Right atrium auricular region (tissue), 2 donors: ENCODE results near the gene EML5. TPM values are rescaled to one million over a fixed set of nuclear protein-coding genes. Genes with fewer than 3 reads are reported as not detected.

ENCODE experiments used
- DNase-seq: peaks from one replicate; pipeline ENCODE4 v3.0.0-alpha.2; 2019; ENCODE audit warnings: low spot score
- H3K27ac ChIP-seq, 2 donors: fragments of 200-600 bp; sonication (generic); 1 replicate in 1 of 2; 2 replicates in 1 of 2; pipeline ENCODE4 v1.5.1; 2016 to 2019
- H3K27me3 ChIP-seq, 2 donors: fragments of 200-600 bp; sonication (generic); one replicate each; pipeline versions ENCODE4 v1.5.1 to v1.6.0; 2017 to 2019
- H3K36me3 ChIP-seq: fragments of 200-600 bp; sonication (generic); one replicate; pipeline ENCODE4 v1.5.1; 2016
- H3K4me1 ChIP-seq, 2 donors: fragments of 200-600 bp; sonication (generic); one replicate each; pipeline versions ENCODE4 v1.5.1 to v1.6.0; 2017 to 2019
- H3K4me3 ChIP-seq, 2 donors: fragments of 200-600 bp; sonication (generic); 1 replicate in 1 of 2; 2 replicates in 1 of 2; pipeline ENCODE4 v1.5.1; 2017 to 2019; ENCODE audit warnings: mild to moderate bottlenecking in 1 of 2, moderate library complexity in 1 of 2
- H3K9me3 ChIP-seq, 2 donors: fragments of 200-600 bp; sonication (generic); one replicate each; pipeline ENCODE4 v1.5.1; 2019
- CTCF ChIP-seq, 2 donors: fragments of 200-600 bp; sonication (generic); IDR thresholded peaks; one replicate each; pipeline ENCODE4 v1.5.1; 2019; ENCODE audit warnings: antibody characterized with exemption in 2 of 2
- total RNA-seq, 2 donors: library from RNA; depleted of rRNA; stranded (reverse); fragments of >200 nt; gene quantifications; one replicate each; pipeline ENCODE4 v1.1.0, GENCODE V29; 2016

The EML5 gene
- total RNA-seq, 2 donors from 2014 or later: 0.11 to 0.75 TPM

- no peak for TF ChIP-seq CTCF (IDR thresholded peaks at IDR 0.05)
- no peaks in the 10 kb centered on the region for H3K9me3 ChIP-seq
These were observed 17.2 kb downstream of the EML5 start for GRCh38 chr14:88775532-88775931.

GRCh38 chr14:88770736-88771135, 22.0 kb downstream of the EML5 start:
- no peak for DNase-seq
- Histone ChIP-seq H3K9me3 (peaks cover 5 to 13% of the 10 kb centered on the region in 2 donors), H3K4me1 (no peaks in the 10 kb centered on the region), H3K4me3 (no peak overlapping the region), H3K27ac (no peak overlapping the region), H3K36me3 (no peaks in the 10 kb centered on the region), H3K27me3 (no peaks in the 10 kb centered on the region)
- TF ChIP-seq CTCF (IDR thresholded peaks at IDR 0.05): no peak

More at GRCh38 chr14:88775532-88775931, 17.2 kb downstream of the EML5 start:
- DNase-seq: no peak
- H3K36me3 ChIP-seq: no peaks in the 10 kb centered on the region
- no peaks in the 10 kb centered on the region for H3K4me1 ChIP-seq
- H3K4me3 ChIP-seq: no peak overlapping the region
- no peaks in the 10 kb centered on the region for H3K27me3 ChIP-seq
- H3K27ac ChIP-seq: no peak overlapping the region

- Histone ChIP-seq H3K36me3 (no peaks in the 10 kb centered on the region), H3K4me1 (no peaks in the 10 kb centered on the region), H3K27ac (no peak overlapping the region), H3K27me3 (no peaks in the 10 kb centered on the region), H3K9me3 (peaks cover 5 to 13% of the 10 kb centered on the region in 2 donors), H3K4me3 (no peak overlapping the region)
- DNase-seq: no peak
- no peak for TF ChIP-seq CTCF (IDR thresholded peaks at IDR 0.05)
These were observed 27.6 kb downstream of the EML5 start for GRCh38 chr14:88765130-88765529.

GRCh38 chr14:88753873-88754272, 38.9 kb downstream of the EML5 start:
- no peak overlapping the region for H3K27ac ChIP-seq
- no peak for DNase-seq
- H3K9me3 ChIP-seq: no peaks in the 10 kb centered on the region
- H3K4me1 ChIP-seq: no peaks in the 10 kb centered on the region
- H3K36me3 ChIP-seq: no peaks in the 10 kb centered on the region
- no peaks in the 10 kb centered on the region for H3K27me3 ChIP-seq
- H3K4me3 ChIP-seq: no peak overlapping the region
- no peak for TF ChIP-seq CTCF (IDR thresholded peaks at IDR 0.05)

GRCh38 chr14:88750945-88751344, 41.8 kb downstream of the EML5 start:
- no peak for TF ChIP-seq CTCF (IDR thresholded peaks at IDR 0.05)
- H3K27me3 ChIP-seq: no peaks in the 10 kb centered on the region
- H3K9me3 ChIP-seq: no peaks in the 10 kb centered on the region
- H3K4me1 ChIP-seq: no peaks in the 10 kb centered on the region
- no peak overlapping the region for H3K4me3 ChIP-seq
- DNase-seq: no peak
- no peak overlapping the region for H3K27ac ChIP-seq
- no peaks in the 10 kb centered on the region for H3K36me3 ChIP-seq

GRCh38 chr14:88750413-88750812, 42.3 kb downstream of the EML5 start:
- Histone ChIP-seq H3K9me3 (no peaks in the 10 kb centered on the region), H3K27me3 (no peaks in the 10 kb centered on the region), H3K27ac (no peak overlapping the region), H3K4me3 (no peak overlapping the region), H3K36me3 (no peaks in the 10 kb centered on the region), H3K4me1 (no peaks in the 10 kb centered on the region)
- DNase-seq: no peak
- TF ChIP-seq CTCF (IDR thresholded peaks at IDR 0.05): no peak
